ENCODE results near the gene MAPRE2. TPM values are rescaled to one million over a fixed set of nuclear protein-coding genes. Genes with fewer than 3 reads are reported as not detected.

Gene MAPRE2
- total RNA-seq, 2 donors from 2014 or later = 107 to 133 TPM

DNA sequence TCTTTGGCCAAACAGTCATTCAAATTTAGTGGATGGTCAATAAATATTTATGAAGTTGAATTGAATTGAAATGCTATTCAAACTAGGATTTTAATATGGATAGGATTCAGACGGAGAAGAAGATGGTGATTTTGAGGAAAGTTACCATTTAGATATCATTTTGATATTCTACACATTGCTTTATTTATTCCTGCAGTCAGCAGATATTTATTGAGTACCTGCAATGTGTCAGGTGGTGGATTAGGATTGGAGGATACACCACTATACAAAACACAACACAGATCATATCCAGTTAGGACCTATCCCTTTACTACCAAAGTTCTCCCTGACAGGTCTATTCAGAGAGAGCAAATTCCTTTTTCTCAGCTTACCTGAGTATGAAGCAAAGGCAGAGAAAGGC is 38.8 kb downstream of the MAPRE2 start:
- H3K9me3 ChIP-seq = no peaks in the 10 kb centered on the region
- no peak for DNase-seq (ENCODE audit: low spot score)
- H3K27me3 ChIP-seq = no peaks in the 10 kb centered on the region
- peaks cover 0 to 46% of the 10 kb centered on the region in 2 donors for H3K4me1 ChIP-seq
- H3K4me3 ChIP-seq = no peak overlapping the region
- TF ChIP-seq, protein P1, sequence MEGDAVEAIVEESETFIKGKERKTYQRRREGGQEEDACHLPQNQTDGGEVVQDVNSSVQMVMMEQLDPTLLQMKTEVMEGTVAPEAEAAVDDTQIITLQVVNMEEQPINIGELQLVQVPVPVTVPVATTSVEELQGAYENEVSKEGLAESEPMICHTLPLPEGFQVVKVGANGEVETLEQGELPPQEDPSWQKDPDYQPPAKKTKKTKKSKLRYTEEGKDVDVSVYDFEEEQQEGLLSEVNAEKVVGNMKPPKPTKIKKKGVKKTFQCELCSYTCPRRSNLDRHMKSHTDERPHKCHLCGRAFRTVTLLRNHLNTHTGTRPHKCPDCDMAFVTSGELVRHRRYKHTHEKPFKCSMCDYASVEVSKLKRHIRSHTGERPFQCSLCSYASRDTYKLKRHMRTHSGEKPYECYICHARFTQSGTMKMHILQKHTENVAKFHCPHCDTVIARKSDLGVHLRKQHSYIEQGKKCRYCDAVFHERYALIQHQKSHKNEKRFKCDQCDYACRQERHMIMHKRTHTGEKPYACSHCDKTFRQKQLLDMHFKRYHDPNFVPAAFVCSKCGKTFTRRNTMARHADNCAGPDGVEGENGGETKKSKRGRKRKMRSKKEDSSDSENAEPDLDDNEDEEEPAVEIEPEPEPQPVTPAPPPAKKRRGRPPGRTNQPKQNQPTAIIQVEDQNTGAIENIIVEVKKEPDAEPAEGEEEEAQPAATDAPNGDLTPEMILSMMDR (IDR thresholded peaks at IDR 0.05) = no peak
- H3K36me3 ChIP-seq = no peaks in the 10 kb centered on the region
- peak overlapping the region in 1 of 2 donors; percentile 84 for H3K27ac ChIP-seq

GRCh38 chr18:35083174-35083712 is 42.0 kb downstream of the MAPRE2 start:
- DNase-seq (ENCODE audit: low spot score) = no peak
- Histone ChIP-seq H3K9me3 (no peaks in the 10 kb centered on the region), H3K27ac (peak overlapping the region; percentile 60 to 90), H3K4me1 (peaks cover 0 to 50% of the 10 kb centered on the region in 2 donors), H3K36me3 (no peaks in the 10 kb centered on the region), H3K4me3 (no peak overlapping the region), H3K27me3 (no peaks in the 10 kb centered on the region)
- TF ChIP-seq, protein P1 (IDR thresholded peaks at IDR 0.05) = no peak

- no peaks in the 10 kb centered on the region for H3K9me3 ChIP-seq
- no peak overlapping the region for H3K4me3 ChIP-seq
- H3K27ac ChIP-seq = peak overlapping the region; percentile 60 to 90
- H3K36me3 ChIP-seq = no peaks in the 10 kb centered on the region
- no peaks in the 10 kb centered on the region for H3K27me3 ChIP-seq
- TF ChIP-seq, protein P1 (IDR thresholded peaks at IDR 0.05) = no peak
- H3K4me1 ChIP-seq = peaks cover 0 to 60% of the 10 kb centered on the region in 2 donors
- DNase-seq (ENCODE audit: low spot score) = no peak
Observed at GRCh38 chr18:35084494-35085449, 43.6 kb downstream of the MAPRE2 start.

GRCh38 chr18:35085450-35086380 is 44.5 kb downstream of the MAPRE2 start:
- peaks cover 0 to 67% of the 10 kb centered on the region in 2 donors for H3K4me1 ChIP-seq
- H3K36me3 ChIP-seq = no peaks in the 10 kb centered on the region
- TF ChIP-seq, protein P1 (IDR thresholded peaks at IDR 0.05) = no peak
- no peak overlapping the region for H3K4me3 ChIP-seq
- DNase-seq (ENCODE audit: low spot score) = no peak
- H3K9me3 ChIP-seq = no peaks in the 10 kb centered on the region
- H3K27ac ChIP-seq = peak overlapping the region; percentile 60 to 90
- no peaks in the 10 kb centered on the region for H3K27me3 ChIP-seq

DNA sequence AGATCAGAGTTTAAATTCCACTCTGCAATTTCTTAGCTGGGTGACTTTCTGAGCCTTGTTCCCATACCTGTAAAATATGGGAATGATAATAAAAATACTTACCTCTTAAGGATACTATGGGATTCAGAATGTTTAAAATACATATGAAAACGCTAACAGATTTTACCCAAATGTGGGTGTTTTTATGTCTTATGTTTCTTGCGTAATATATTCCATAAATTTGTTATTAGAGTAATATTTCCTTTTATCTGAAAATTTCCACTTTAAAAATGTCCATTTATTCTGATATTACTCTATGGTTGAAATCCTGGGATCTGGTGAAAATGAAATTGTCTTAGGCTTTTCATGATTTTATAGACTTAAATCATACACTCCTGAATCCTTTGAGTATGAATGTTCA is 45.5 kb downstream of the MAPRE2 start:
- H3K9me3 ChIP-seq = no peaks in the 10 kb centered on the region
- H3K27me3 ChIP-seq = no peaks in the 10 kb centered on the region
- H3K4me1 ChIP-seq = peaks cover 0 to 67% of the 10 kb centered on the region in 2 donors
- H3K4me3 ChIP-seq = no peak overlapping the region
- no peak for DNase-seq (ENCODE audit: low spot score)
- H3K36me3 ChIP-seq = no peaks in the 10 kb centered on the region
- H3K27ac ChIP-seq = peak overlapping the region; percentile 46 to 90
- TF ChIP-seq, protein P1 (IDR thresholded peaks at IDR 0.05) = no peak
